Osteocyte (in vitro differentiated cells): ENCODE measurements around the gene NRSN1. TPM values are rescaled to one million over a fixed set of nuclear protein-coding genes. Genes with fewer than 3 reads are reported as not detected.

Experiments used
- DNase-seq: peaks from one replicate; pipeline ENCODE4 v3.0.0; 2021; ENCODE audit warnings: mixed read lengths; ENCODE audit not compliant: unreplicated experiment; ENCODE audit errors: extremely low spot score
- H3K27ac Mint-ChIP-seq: one replicate; pipeline ENCODE4 v1.8.0; 2021; ENCODE audit warnings: mild to moderate bottlenecking, mixed read lengths; ENCODE audit not compliant: unreplicated experiment
- H3K27me3 Mint-ChIP-seq: one replicate; pipeline ENCODE4 v1.8.0; 2021; ENCODE audit warnings: mixed read lengths; ENCODE audit not compliant: unreplicated experiment
- H3K36me3 Mint-ChIP-seq: one replicate; pipeline ENCODE4 v1.8.0; 2021; ENCODE audit warnings: mixed read lengths; ENCODE audit not compliant: unreplicated experiment
- H3K4me1 Mint-ChIP-seq: one replicate; pipeline ENCODE4 v1.8.0; 2021; ENCODE audit warnings: mixed read lengths; ENCODE audit not compliant: unreplicated experiment
- H3K4me3 Mint-ChIP-seq: one replicate; pipeline ENCODE4 v1.8.0; 2021; ENCODE audit warnings: mild to moderate bottlenecking, moderate library complexity, mixed read lengths; ENCODE audit not compliant: unreplicated experiment
- H3K9me3 Mint-ChIP-seq: one replicate; pipeline ENCODE4 v1.8.0; 2021; ENCODE audit warnings: mixed read lengths; ENCODE audit not compliant: unreplicated experiment
- CTCF ChIP-seq: fragments of 200-600 bp; sonication (generic); IDR thresholded peaks from 2 replicates; pipeline ENCODE4 v1.5.0; 2021; ENCODE audit warnings: antibody characterized with exemption, mild to moderate bottlenecking, moderate library complexity
- total RNA-seq: library from RNA; stranded (reverse); gene quantifications from 2 replicates; pipeline ENCODE4 v1.2.1, GENCODE V29; 2021

The NRSN1 gene
- total RNA-seq, 1 donor from 2014 or later, result not detected

- Mint-ChIP-seq H3K27ac (no peak overlapping the region), H3K27me3 (peaks cover 8% of the 10 kb centered on the region), H3K4me3 (no peak overlapping the region), H3K9me3 (no peaks in the 10 kb centered on the region), H3K4me1 (no peaks in the 10 kb centered on the region), H3K36me3 (no peaks in the 10 kb centered on the region)
- no peak for TF ChIP-seq CTCF
- DNase-seq, result no peak
These were observed 60.3 kb downstream of the NRSN1 start for GRCh38 chr6:24186349-24186748.

GRCh38 chr6:24187965-24188577, 62.1 kb downstream of the NRSN1 start:
- H3K4me3 Mint-ChIP-seq, result no peak overlapping the region
- H3K4me1 Mint-ChIP-seq, result no peaks in the 10 kb centered on the region
- no peak for TF ChIP-seq CTCF
- no peaks in the 10 kb centered on the region for H3K9me3 Mint-ChIP-seq
- peaks cover 18% of the 10 kb centered on the region for H3K27me3 Mint-ChIP-seq
- H3K27ac Mint-ChIP-seq, result no peak overlapping the region
- DNase-seq, result no peak
- H3K36me3 Mint-ChIP-seq, result no peaks in the 10 kb centered on the region

GRCh38 chr6:24188578-24189080, 62.6 kb downstream of the NRSN1 start:
- H3K4me3 Mint-ChIP-seq, result no peak overlapping the region
- DNase-seq, result no peak
- no peaks in the 10 kb centered on the region for H3K9me3 Mint-ChIP-seq
- no peaks in the 10 kb centered on the region for H3K4me1 Mint-ChIP-seq
- H3K27me3 Mint-ChIP-seq, result peaks cover 22% of the 10 kb centered on the region
- H3K36me3 Mint-ChIP-seq, result no peaks in the 10 kb centered on the region
- no peak overlapping the region for H3K27ac Mint-ChIP-seq
- TF ChIP-seq CTCF, result no peak

GRCh38 chr6:24191346-24191745, 65.3 kb downstream of the NRSN1 start:
- H3K27ac Mint-ChIP-seq, result no peak overlapping the region
- H3K4me1 Mint-ChIP-seq, result no peaks in the 10 kb centered on the region

DNA sequence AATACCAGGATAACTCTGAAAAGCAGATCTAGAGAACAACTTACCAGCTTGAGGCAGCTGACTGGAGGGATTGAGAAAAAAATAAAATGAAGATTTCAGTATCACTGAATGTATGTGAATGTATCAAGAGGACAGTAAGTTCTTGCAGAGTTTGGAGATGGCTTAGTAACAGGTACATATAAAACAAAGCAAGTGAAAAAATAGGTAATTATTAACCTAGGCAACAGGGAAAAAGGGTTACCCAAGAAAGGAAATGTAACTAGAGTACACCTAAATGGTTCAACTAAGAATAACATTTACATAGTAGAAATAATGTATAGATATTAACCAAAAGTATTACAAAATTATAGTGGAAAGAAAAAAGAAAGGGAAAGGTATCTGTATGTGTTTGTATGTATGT, 67.3 kb downstream of the NRSN1 start:
- no peak overlapping the region for H3K4me3 Mint-ChIP-seq
- TF ChIP-seq CTCF, result no peak
- no peaks in the 10 kb centered on the region for H3K36me3 Mint-ChIP-seq
- H3K9me3 Mint-ChIP-seq, result no peaks in the 10 kb centered on the region
- no peak overlapping the region for H3K27ac Mint-ChIP-seq
- no peaks in the 10 kb centered on the region for H3K4me1 Mint-ChIP-seq
- peaks cover 27% of the 10 kb centered on the region for H3K27me3 Mint-ChIP-seq
- no peak for DNase-seq

More at GRCh38 chr6:24191346-24191745, 65.3 kb downstream of the NRSN1 start:
- no peak overlapping the region for H3K4me3 Mint-ChIP-seq
- H3K36me3 Mint-ChIP-seq, result no peaks in the 10 kb centered on the region
- H3K9me3 Mint-ChIP-seq, result no peaks in the 10 kb centered on the region
- TF ChIP-seq CTCF, result no peak
- no peak for DNase-seq
- H3K27me3 Mint-ChIP-seq, result peaks cover 27% of the 10 kb centered on the region
